ENCODE data around the gene LARGE1. TPM values are rescaled to one million over a fixed set of nuclear protein-coding genes. Genes with fewer than 3 reads are reported as not detected.

LARGE1 gene
- total and polyA plus RNA-seq, 11 donors = 31.2 to 211 (median 129) TPM

- Histone ChIP-seq H3K4me3 (no peak overlapping the region), H3K27me3 (no peaks in the 10 kb centered on the region), H3K4me1 (peaks cover 0 to 52% (median 20%) of the 10 kb centered on the region in 12 donors), H3K27ac (peak overlapping the region in 3 of 12 donors; percentile 7 to 19 (median 7)), H3K36me3 (no peaks in the 10 kb centered on the region), H3K9me3 (peaks cover 0 to 8% (median 0%) of the 10 kb centered on the region in 12 donors)
- 41 to 48% (median 44%) methylated on average over 6 of the region's 6 CpGs for WGBS, 4 donors
- intact Hi-C loops (cut with DNase I) = no loop called here
- no peak for TF ChIP-seq POLR2A (IDR thresholded peaks at IDR 0.05)
- TF ChIP-seq CTCF (IDR thresholded peaks at IDR 0.05) = no peak
- no peak for DNase-seq
- ATAC-seq = peak in 1 of 4 donors; percentile 19
These were observed 76.0 kb downstream of the LARGE1 start for GRCh38 chr22:33844273-33844672.

- H3K9me3 ChIP-seq = peaks cover 0 to 5% (median 0%) of the 10 kb centered on the region in 12 donors
- H3K36me3 ChIP-seq = no peaks in the 10 kb centered on the region
- no peak for TF ChIP-seq POLR2A (IDR thresholded peaks at IDR 0.05)
- no peak for TF ChIP-seq CTCF (IDR thresholded peaks at IDR 0.05)
- H3K27me3 ChIP-seq = no peaks in the 10 kb centered on the region
- WGBS, 4 donors = 78 to 82% (median 80%) methylated on average over 6 of the region's 6 CpGs
- peak overlapping the region in 2 of 12 donors; percentile 0 to 34 for H3K4me3 ChIP-seq
- H3K27ac ChIP-seq = peak overlapping the region in 9 of 12 donors; percentile 6 to 65 (median 50)
- no peak for ATAC-seq
- H3K4me1 ChIP-seq = peaks cover 0 to 53% (median 28%) of the 10 kb centered on the region in 12 donors
- intact Hi-C loops (cut with DNase I) = no loop called here
- no peak for DNase-seq
These were observed 77.7 kb downstream of the LARGE1 start for GRCh38 chr22:33842421-33843094.

- peaks cover 0 to 58% (median 30%) of the 10 kb centered on the region in 12 donors for H3K4me1 ChIP-seq
- H3K9me3 ChIP-seq = peaks cover 0 to under 1% (median 0%) of the 10 kb centered on the region in 12 donors
- 57 to 66% (median 61%) methylated on average over 12 of the region's 12 CpGs for WGBS, 4 donors
- no peaks in the 10 kb centered on the region for H3K36me3 ChIP-seq
- ATAC-seq (no peak), DNase-seq (no peak)
- peak overlapping the region in 5 of 12 donors; percentile 0 to 34 (median 6) for H3K4me3 ChIP-seq
- peak overlapping the region in 10 of 12 donors; percentile 6 to 65 (median 49) for H3K27ac ChIP-seq
- intact Hi-C loops (cut with DNase I) = no loop called here
- TF ChIP-seq POLR2A (IDR thresholded peaks at IDR 0.05) (no peak), CTCF (IDR thresholded peaks at IDR 0.05) (no peak)
- H3K27me3 ChIP-seq = no peaks in the 10 kb centered on the region
These were observed 78.3 kb downstream of the LARGE1 start for GRCh38 chr22:33842006-33842354.

- H3K4me1 ChIP-seq = peaks cover 0 to 64% (median 32%) of the 10 kb centered on the region in 12 donors
- peak; percentile 63 to 72 (median 66) for ATAC-seq
- WGBS, 4 donors = 35 to 54% (median 42%) methylated on average over 4 of the region's 4 CpGs
These were observed 78.8 kb downstream of the LARGE1 start for GRCh38 chr22:33841281-33842005.

More at GRCh38 chr22:33841281-33842005, 78.8 kb downstream of the LARGE1 start:
- DNase-seq = no peak
- H3K4me3 ChIP-seq = peak overlapping the region in 5 of 12 donors; percentile 0 to 34 (median 6)
- H3K9me3 ChIP-seq = no peaks in the 10 kb centered on the region
- H3K27ac ChIP-seq = peak overlapping the region in 10 of 12 donors; percentile 6 to 65 (median 49)
- intact Hi-C loops (cut with DNase I) = no loop called here
- TF ChIP-seq CTCF (IDR thresholded peaks at IDR 0.05) = no peak
- TF ChIP-seq POLR2A (IDR thresholded peaks at IDR 0.05) = no peak
- no peaks in the 10 kb centered on the region for H3K36me3 ChIP-seq
- H3K27me3 ChIP-seq = no peaks in the 10 kb centered on the region
